Measurements from ENCODE around the gene SLC9A9.
"Not testable (repeated sequence)": the region's sequence is repeated elsewhere in the genome, so short reads cannot be mapped to it uniquely, and the experiment has no call there.

SLC9A9 gene

DNA sequence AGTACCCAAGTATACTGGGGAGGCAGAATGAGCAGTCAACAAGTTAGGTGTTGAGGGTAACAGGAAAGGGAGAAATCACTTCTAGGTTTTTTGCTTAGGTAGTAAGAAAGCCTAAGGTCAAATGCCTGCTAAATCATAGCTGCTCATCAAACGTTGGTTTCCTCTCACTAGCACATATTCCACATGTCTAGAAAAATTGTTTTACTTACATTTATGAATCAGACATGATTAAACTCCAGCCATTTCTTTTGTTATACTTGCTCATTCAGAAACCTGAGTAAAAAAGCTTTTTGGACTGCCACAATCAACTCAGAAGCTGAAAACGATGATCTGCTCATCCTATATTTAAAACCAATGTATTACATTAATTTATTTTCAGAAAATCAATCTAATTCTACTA lies 40.2 kb downstream of the SLC9A9 start:
- DNase-seq, result no peak

DNA sequence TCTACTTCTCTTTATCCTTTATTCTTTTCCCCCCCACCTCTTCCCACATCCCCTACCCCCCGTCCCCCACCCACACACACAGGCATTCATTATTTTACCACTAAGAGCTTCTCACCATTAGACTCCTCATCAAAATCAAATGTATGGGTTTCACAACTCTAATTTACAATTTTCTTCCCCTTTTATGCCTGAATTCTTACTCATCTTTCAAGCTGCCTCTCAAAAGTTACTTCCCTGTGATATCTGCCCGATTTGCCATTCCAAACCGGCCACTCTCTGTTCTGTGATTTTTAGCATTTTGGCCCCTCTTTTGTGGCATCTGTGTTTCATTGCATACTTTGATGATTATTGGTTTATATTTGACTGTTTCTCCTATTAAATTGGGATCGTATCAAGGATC lies 42.2 kb downstream of the SLC9A9 start:
- no peak for DNase-seq

DNA sequence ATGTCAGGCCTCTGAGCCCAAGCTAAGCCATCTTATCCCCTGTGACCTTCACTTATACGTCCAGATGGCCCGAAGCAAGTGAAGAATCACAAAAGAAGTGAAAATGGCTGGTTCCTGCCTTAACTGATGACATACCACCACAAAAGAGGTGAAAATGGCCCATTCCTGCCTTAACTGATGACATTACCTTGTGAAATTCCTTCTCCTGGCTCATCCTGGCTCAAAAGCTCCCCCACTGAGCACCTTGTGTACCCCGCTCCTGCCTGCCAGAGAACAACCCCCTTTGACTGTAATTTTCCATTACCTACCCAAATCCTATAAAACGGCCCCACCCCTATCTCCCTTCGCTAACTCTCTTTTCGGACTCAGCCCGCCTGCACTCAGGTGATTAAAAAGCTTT lies 42.8 kb downstream of the SLC9A9 start:
- DNase-seq, result not testable (repeated sequence)

GRCh38 chr3:143801046-143801445 lies 47.2 kb downstream of the SLC9A9 start:
- not testable (repeated sequence) for DNase-seq

- not testable (repeated sequence) for DNase-seq
Measured at GRCh38 chr3:143798151-143798550, 50.1 kb downstream of the SLC9A9 start.

DNA sequence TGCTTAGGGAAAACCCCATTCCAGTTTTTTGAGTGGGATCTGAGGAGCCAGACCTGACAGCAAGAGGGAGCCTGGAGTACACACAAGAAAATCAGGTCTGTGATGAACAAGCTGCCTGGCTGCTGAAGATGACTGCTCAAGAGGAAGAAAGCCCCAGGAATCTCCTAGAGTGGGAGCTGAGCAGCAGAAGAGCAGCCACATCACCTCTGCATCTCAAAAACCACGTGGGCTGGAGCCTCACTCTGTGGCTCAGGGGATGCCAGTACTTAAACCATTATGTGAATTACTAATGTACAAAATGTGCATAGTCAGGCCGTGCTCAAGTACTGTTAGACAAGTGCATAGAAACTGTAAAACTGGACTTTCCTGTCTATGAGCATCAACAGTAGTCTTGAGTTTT lies 52.4 kb downstream of the SLC9A9 start:
- DNase-seq, result no peak

- DNase-seq, result no peak
Measured at GRCh38 chr3:143794793-143795462, 53.3 kb downstream of the SLC9A9 start.

DNA sequence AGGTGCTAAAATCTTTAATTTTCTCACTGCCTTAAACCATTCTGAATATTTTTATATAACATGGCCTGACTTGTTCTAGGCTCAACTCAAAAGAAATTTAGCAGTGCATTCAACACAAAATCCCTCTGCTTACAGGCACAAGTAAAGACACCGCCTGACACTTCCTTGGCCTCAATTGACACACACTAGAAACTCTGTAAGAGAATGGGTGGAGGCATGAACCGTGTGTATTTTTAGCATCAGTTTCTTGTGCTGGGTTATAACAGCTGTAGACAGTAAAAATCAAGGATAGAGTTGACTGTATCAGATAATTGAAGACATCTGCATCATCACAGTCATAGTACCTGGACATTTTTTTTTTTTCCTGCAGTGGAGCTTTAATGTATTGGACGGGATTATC lies 54.3 kb downstream of the SLC9A9 start:
- DNase-seq, result no peak

GRCh38 chr3:143791386-143791785 lies 56.9 kb downstream of the SLC9A9 start:
- no peak for DNase-seq

- DNase-seq, result no peak
Measured at GRCh38 chr3:143786219-143787191, 61.8 kb downstream of the SLC9A9 start.

DNA sequence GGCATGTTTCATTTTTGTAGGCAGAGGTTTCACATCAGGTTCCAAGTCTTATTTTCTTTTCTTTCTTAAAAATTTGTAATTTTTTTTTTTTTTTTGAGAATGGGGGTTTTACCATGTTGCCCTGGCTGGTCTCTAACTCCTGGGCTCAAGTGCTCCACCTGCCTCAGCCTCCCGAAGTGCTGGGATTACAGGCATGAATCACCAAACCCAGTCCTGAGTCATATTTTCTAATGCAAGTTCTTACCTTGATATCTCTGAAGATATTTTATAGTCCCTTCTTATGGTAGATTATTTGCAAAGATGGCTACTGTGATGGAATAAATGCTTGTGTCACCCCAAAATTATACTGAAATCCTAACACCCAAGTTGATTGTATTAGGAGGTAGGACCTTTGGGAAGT lies 63.8 kb downstream of the SLC9A9 start:
- DNase-seq, result no peak

- DNase-seq, result no peak
Measured at GRCh38 chr3:143783851-143784370, 64.4 kb downstream of the SLC9A9 start.

GRCh38 chr3:143775459-143775858 lies 72.8 kb downstream of the SLC9A9 start:
- DNase-seq, result no peak

DNA sequence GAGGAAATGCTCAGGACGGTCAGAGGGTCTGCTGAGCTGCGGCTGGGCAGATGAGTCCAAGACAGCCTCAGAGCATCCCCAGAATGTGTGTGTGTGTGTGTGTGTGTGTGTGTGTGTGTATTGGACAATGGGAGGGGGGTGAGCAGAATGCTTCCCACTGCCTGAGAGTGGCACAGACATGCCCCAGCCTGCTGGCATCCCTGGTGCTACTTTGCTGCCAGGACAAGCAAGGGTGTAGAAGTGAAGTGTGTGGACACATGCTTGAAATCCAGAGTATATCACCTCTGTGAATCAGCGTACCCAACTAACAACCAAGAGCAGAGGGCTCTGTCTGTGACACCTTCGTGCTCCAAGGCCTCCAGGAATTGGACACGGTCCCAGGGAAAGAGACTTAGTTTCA lies 76.3 kb downstream of the SLC9A9 start:
- no peak for DNase-seq

DNA sequence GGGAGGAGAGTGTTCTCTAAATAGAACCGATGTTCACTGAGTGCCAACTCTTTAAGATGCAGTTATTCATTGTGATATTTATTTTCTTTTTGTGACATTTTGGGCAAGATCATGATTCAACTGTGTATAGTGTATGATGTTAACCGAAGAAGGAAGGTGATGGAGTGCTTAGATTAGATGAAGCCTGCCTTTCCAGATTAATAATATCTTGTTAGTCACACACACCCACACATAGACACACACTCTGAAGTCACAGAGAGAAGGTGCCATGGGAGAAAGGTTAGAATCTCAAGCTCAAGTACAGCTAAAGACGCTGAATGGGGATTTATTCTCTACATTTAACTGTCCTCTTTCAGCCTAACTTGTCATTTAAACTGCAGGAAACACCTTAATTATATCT lies 77.0 kb downstream of the SLC9A9 start:
- DNase-seq, result no peak

DNA sequence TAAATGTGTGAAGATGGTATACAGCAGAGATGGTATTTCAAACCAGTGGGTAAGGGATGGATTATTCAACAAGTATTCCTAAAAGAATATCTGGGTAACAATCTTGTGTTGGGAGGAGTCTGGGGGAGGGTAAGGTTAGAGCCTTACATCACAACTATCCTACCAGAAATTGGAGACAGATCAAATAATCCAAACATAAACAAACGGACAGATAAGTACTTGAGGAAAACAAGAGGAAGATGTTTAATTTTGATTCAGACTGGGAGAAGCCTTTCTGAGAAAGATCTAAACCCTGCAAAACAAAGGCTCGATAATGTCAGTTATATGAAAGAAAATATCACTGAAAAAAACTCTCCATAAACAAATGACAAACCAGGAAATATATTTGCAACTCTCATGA lies 77.9 kb downstream of the SLC9A9 start:
- DNase-seq, result no peak

GRCh38 chr3:143769616-143770015 lies 78.7 kb downstream of the SLC9A9 start:
- DNase-seq, result no peak

GRCh38 chr3:143764840-143765239 lies 83.4 kb downstream of the SLC9A9 start:
- no peak for DNase-seq

- no peak for DNase-seq
Measured at GRCh38 chr3:143763564-143764162, 84.6 kb downstream of the SLC9A9 start.

GRCh38 chr3:143757691-143758090 lies 90.6 kb downstream of the SLC9A9 start:
- no peak for DNase-seq

GRCh38 chr3:143755978-143756377 lies 92.3 kb downstream of the SLC9A9 start:
- no peak for DNase-seq

DNA sequence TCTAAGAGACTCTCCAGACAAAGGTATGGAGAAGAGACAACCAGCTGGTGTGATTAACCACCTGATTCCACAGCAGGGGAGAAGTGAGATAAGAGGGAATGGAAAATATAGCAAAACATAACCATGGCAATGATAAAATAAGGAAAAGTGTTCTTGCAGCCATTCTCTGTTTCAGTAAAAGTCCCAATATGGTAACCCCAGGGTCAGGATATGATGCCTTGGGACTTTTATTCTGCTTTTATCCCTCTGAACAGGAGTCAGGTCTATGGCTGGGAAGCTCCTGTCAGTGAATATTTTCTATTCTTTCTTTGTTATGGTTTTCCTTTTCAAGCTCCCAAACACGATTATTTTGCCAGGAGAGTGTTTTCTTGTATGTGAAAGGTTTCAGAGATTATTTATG lies 94.2 kb downstream of the SLC9A9 start:
- no peak for DNase-seq

GRCh38 chr3:143753456-143753855 lies 94.8 kb downstream of the SLC9A9 start:
- no peak for DNase-seq

GRCh38 chr3:143753006-143753405 lies 95.3 kb downstream of the SLC9A9 start:
- no peak for DNase-seq
